Activated CD4-positive, alpha-beta T cell treated with anti-CD3 and anti-CD28 coated beads for 48 hours (primary cell): ENCODE results near the gene UBASH3A.
"Not testable (repeated sequence)": the region's sequence is repeated elsewhere in the genome, so short reads cannot be mapped to it uniquely, and the experiment has no call there.

Experiments used
- DNase-seq: peaks from one replicate; pipeline ENCODE4 v3.0.0-alpha.2; 2020

The UBASH3A gene

DNA sequence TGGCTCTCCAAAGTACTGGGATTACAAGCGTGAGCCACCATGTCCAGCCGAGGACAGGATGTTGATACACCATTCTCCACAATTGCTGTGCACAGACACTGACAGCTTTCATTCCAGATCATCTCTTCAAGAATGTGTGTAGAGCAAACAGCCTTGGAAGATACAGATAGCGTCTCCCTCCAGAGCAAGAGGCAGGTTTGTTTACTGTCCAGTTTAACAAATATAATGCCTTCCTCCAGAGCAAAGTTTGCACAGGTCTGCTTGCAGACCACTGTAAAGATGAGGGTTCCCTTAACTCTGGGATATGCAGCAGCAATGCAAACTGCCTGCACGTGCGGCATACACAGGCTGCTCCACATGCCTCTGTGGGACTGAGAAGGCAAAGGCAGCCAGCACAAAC is 12.4 kb upstream of the UBASH3A start:
- no peak for DNase-seq

DNA sequence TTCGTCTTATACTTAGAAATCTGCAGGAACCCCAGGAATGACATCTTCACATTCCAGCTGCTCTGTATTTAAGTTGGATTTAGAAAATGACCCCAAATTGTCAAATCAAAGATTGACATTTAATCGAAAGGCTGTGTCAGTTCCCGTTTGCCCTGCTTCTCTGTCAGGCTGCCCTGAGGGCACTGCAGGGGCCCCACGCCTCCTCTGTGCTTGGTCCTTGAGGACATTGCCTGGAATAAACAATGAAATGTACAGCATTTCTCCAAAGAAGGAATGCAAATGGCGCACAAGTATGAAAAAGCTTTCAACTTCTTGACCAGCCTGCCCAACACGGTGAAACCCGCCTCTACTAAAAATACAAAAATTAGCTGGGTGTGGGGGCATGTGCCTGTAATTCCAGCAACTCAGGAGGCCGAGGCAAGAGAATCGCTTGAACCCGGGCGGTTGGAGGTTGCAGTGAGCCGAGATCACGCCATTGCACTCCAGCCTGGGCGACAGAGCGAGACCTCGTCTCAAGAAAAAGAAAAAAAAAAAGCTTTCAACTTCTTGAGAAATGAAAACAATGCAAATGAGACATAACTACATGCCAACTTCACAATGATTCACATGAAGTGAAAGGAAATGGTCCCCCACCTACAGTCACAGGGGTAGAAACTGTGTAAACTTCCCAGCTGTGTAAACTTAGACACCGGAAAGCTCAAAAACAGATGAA is 10.8 kb upstream of the UBASH3A start:
- no peak for DNase-seq

DNA sequence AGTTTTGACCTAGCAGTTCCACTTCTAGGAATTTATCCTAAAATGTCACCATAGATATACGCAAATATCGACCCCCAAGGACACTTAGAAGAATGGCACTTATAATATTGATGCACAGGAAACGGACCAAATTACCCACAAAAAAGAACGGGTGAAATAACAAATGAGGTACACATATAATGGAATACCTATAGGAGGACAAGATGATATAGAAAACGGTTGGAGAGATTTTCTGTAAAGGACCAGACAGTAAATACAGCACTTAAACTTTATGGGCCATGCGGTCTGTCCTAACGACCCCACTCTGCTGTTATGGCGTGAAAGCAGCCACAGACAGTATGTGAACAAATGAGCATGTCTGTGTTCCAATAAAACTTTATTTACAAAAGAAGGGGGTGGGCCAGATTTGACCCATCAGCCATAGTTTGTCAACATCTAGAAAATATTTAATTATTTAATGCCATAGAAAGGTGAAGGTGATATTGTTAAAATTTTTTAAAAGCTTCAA is 10.2 kb upstream of the UBASH3A start:
- no peak for DNase-seq

DNA sequence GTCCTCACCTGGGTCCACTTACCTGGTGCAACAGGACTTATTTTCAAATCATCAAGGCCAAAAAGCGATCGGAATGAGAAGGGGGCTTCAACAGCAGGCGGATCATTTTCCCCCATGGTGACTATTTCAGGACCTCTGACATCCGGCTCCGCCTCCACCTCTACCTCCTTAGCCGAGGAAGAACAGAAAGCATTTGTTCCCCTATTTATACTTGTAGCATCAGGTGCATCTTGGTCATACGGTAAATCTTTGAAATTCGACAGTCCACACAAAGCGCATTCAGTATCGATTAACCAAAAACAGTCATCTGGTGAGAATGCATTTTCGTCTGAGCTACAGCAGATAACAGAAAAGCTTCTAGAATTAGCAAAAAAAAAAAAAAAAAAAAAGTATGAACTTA is 8.4 kb upstream of the UBASH3A start:
- no peak for DNase-seq

DNA sequence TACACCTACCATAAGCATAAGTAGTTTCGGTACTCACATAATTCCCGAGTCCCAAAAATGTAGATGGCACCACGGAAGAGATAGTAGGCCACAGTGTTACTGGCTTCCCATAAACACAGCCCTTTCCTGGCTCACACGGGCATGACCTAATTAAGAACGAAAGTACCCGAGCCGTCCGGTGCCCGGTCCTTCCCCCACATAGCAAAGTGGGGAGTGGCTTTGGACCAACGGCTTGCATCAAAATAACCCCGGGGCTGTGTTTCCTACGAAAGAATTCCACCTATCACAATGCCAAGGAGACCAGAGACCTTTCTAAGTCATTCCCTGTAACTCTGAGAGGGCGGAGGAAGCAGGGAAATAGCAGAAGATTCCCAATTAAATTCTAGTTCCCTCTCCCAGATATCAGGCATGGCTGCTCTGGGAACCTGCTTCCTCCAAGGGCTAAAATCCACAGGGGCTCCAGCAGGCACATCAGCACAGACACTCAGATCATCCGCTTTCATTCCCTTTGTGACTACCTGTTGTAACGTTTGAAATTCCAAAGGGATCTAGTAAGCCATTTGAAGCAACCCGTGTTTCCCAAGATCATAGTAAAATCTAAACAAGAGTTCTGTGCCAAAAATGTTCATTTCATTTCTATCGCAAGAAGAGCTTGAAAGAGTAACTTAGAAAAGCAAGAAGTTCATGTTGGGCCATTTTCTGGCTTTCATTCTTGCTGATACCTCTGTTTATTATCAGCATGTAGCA is 7.6 kb upstream of the UBASH3A start, which contains the start of gene TMPRSS3:
Gene TMPRSS3, minus strand, starts transcription at position 148 of the 747 bp plus-strand sequence. CDS start 635 bp downstream, outside the sequence.
- DNase-seq = no peak

DNA sequence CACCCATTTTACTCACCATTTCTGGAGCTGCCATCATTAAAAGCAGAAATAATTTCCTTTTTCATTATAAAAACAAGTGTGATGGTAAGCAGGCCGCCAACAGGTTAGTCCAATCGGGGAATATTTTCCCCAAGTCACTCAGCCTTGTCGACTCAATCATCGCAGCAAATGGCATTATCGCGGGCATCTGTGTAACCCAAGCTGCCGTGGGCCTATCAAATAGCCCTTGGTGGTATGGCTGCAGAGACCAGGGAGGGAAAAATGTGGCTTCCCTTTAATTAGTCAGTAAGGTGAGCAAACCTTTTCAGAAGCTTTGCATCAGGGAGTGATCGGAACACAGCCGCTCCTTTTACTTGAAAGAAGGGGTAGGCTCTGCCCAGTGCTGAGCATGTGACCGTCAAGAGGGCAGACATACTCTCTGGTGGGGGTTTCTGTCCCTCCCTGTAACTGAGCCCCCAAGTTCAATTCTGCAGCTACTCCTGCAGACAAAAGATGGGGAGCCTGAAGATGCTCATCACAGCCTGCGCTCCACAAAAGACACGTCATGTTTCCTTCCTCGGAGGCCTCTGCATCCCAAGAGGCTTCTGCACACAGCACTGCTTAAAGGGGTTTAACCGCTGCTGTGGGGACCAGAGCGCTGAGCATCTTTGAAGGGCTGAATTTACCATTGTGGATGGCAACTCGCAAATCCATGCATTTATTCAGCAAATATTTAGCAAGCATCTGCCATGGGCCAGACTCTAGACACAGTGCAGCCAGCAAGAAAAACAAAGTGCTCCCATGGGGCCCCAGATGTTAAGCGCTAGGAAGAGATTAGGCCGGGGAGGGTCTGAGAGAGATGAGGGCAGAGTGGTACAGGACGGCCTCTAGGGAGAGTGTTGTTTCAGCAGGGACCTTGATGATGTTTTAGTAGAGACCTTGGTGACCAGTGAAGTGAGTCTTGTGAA is 6.6 kb upstream of the UBASH3A start:
- DNase-seq = no peak

DNA sequence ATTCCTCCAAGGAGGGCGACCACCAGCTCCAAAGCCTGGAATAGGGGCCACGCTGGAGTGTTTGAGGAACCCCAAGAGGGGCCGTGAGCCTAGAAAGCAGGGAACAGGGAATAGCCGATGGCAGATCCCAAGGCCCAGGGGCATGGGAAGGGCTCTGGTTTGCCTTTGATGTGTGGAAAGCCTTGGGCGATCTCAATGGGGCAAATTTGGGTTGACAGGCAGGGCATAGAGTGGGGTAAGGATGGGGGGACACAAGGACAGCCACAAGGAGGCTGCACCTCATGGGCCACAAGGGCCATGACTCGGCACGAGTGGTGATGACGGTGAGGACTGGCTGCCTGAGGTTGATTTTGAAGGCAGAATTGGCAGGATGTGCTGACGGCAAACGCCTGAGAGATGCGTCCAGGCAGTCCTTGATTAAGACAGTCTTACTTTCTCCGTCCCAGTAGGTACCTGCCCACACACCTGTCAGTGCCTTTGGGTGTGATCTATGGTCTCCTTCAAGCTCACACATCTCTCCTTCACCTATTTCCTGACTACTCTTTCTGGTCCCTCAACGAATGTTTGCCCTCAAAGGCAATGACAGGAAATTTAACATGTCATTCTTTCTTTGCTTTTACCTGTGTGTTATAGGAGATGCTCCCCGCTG is 5.8 kb upstream of the UBASH3A start:
- no peak for DNase-seq

DNA sequence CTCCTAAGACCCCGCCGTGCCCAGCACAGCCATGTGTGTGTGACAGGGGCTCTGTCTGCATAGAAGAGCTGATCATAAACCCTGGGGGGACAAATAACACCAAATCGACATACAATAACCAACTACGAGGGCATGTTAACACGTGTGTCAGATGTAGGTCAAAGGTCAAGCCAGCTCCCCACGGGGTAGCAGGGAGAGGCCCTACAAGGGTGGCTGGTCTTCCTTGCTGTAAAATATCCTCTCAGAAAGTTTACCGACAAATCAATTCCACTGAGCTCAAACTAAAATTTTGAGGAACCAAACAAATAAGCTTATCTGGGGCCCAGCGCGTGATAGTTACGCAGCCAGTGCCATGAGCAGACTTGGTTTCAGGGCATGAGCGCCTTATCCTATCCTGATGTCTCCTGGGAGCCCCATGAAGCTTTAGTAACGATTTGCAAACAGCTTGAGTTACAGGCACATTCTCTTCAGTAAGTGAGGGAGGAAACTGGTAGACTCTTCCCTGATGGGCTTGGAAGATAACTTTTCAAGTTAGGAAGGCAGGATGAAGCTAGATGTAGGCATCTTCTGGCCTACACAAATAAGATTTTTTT is 5.2 kb upstream of the UBASH3A start:
- no peak for DNase-seq

DNA sequence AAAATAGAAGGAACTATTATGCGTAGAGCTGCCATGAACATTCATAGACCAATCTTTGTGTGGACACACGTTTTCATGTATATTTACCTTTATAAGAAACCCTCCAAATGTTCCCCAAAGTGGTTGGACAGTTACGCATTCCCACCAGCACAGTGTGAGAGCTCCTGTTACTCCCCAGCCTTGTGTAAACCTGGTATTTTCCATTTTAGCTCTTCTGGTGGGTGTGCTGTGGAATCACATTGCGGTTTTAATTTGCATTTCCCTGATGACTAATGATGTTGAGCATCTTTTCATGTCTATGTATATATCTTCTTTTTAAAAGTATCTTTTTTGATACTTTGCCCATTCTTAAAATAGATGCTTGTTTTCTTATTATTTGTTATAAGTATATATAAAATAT is 3.2 kb upstream of the UBASH3A start:
- no peak for DNase-seq

DNA sequence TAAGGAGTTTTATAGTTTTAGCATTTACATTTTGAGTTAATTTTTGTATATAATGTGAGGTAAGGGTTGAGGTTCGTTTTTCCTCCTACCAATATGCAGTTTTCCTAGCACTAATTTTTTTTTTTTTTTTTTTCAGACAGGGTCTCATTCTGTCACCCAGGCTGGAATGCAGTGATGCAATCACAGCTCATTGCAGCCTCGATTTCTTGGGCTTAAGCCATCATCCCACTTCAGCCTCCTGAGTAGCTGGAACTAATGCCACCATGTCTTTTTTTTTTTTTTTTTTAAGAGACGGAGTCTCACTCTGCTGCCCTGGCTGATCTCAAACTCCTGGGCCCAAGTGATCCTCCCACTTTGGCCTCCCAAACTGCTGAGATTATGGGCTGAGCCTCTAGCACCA is 2.5 kb upstream of the UBASH3A start:
- no peak for DNase-seq

DNA sequence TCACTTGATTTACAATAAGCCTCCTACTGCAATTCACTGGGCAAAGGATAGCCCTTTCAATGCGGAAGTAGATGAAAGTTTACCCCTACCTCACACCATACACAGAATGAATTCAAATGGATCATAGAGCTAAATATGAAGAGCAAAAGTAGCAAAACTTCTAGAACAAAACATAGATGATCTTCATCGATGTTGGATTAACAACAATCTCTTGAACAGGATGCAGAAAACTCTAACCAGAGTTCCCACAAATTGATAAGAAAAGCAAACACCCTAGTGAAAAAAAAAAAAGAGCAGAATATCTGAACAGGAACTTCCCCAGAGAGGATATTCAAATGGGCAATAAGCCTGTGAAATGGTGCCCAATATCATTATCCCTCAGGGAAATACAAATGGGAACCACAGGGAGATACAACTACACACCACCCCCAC is 1.9 kb upstream of the UBASH3A start:
- DNase-seq = no peak

DNA sequence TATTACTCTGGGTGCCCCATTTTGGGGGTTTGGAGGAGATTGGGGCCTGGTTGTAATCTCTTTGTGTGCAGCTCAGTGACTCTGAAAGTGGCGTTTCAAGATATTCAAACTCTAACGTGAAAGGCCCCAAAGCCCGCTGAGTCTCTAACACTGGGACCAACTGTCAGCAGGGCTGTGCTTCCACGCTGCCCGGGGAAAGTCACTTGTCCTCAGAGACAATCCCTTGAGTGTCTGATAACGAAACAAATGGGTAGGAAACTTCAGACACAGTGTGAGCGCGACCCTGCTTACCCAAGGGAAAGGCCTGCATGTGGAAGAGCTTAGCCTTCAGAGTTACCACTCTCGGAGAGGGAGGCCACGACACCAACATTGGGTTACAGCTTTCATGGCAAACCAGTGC is 837 bp downstream of the UBASH3A start:
- DNase-seq = no peak

DNA sequence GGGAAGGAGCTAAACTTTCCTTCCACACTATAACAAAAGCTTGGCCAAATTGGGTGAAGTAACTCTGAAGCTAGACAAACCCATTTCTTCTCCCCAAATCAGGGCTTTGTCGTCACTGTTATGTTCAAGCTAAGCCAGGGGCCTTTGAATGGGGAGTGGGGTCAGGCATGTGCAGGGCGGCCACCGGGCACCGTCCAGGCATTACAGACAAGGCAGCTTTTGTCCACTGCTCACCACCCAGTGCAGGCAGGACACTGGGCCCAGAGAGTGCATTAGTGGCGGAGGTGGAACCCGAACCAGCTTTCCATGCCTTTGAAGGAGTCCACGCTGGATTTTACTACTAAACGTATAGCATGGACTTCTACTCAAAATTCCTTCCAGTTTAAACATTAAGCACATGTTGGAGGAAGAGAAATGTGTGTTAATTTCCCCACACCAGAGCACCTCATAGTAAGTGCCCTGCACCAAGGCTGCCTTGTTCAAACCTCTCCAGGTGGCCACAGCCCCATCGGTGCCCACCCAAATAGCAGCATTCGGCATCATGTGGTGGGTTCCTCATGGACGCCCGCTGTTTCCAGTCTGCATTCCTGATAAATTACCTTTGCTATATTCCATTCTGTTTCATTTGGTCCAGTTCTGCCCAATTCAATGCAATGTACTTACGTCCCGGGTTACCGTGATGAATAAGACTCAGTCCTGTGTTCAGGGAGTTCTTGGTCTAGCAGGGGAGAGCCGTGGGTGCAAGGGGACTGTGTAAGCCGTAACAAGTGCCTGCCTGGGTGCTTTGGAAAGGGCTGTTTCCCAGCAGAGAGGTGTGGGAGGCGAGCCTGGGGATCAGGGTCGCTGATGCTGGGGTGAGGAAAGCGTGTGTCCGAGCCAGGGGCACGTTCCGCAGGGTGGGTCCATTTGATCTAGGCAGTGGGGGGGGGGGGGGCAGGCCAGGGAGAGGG is 1.6 kb downstream of the UBASH3A start:
- DNase-seq = no peak

DNA sequence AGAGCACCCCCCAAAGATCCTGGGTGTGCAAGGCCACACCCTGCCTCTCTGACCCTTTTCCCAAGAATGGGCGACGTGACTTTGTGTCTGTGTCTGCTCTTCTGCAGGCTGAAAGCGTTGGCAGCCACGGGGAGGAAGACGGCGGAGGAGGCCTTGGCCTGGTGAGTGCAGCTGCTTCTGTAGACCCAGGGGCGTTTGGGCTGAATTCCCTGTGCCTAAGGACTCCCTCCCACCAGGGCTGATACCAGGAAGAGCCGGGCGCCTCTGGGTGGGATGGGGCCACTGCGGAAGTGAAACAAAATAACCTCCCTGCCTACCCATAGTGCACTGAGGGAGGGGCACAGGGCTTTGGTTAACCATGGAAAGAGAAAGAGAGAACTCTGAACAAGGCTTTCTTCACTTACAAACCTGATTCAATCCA is 2.5 kb downstream of the UBASH3A start:
- DNase-seq = peak; percentile 69

DNA sequence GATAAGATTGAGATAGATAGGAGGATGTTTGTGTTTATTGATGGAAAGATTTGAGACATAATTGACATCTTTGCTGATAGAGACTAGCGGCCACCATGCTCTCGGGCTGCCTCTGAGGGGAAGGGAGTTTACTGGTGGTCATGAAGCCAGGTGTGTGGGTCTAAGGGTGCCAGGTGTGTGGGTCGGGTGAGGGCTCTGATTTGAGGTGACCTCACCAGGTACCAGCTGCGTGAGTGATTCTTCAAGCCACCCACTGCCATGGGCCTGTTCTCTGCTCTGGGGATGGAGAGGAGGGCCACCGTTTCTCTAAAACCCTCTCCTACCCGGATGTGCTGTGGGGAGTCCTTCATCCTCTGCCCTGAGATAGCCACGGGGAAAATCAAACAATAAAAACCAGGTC is 3.2 kb downstream of the UBASH3A start:
- DNase-seq = no peak

DNA sequence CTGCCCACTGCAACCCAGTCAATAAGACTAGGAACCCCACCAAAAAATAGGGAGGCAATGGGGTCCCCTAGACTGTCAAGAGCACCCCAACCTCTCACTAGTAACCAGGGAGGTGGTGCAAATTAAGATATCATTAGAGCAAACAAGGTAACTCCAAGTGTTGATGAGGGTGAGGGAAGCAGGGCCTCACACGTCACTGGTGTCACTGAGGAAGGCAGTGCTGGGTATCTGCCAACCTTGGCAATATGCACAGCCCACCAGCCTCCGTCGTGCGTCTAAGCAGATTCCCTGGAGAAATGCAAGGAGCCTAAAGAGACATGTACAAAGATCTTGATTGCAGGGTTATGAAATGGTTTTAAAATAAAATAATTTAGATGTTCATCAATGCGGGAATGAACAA is 3.8 kb downstream of the UBASH3A start:
- no peak for DNase-seq

DNA sequence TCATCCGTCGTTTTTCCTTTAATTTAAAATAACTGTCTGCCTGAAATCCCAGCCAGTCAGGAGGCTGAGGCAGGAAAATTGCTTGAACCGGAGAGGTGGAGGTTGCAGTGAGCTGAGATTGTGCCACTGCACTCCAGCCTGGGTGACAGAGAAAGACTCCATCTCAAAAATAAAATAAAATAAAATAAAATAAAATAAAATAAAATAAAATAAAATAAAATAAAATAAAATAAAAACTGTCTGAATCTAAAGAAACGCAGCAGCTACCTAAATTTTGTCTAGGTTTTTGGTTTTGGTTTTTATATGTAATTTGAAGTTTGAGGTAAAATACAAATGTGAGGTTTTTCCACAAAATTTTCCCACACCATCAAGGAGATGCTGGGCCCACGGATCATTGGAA is 5.0 kb downstream of the UBASH3A start:
- DNase-seq = not testable (repeated sequence)

DNA sequence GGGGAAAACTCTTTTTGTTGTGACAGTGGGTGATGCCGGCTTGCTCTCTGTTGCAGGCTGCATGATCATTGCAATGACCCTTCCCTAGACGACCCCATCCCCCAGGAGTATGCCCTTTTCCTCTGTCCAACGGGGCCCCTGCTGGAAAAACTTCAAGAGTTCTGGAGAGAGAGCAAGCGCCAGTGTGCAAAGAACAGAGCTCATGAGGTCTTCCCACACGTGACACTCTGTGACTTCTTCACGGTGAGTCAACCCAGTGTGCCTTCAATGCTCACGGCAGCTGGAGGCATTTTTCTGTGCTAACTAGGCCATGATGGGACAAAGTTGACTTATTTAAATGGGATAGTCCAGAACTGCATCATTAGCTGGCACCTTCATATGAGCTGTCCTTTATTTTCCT is 5.7 kb downstream of the UBASH3A start:
- DNase-seq = no peak

DNA sequence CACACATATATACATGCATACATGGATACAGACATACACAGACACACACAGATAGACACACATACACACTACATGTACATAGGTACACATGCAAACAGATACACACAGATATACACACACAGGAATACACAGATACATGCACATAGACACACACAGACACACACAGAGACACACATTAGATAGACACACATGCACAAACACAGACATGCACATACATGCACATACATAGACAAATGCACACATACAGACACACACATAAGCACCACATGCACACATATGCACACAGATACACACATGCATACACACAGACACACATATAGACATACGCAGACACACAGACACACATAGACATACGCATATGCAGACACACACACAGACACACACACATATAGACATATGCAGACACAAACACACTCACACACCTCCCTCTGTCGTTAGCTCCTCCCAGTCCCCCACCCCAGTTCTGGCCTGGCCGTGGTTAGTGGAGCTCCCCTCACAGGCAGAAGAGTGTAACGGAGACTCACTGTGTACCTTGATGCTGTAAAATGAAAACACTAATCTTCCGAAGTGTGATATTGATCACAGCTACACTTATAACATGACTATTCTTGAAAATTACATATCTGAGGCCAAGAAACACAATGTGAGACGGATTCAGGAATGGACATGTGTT is 7.6 kb downstream of the UBASH3A start:
- peak; percentile 64 for DNase-seq

DNA sequence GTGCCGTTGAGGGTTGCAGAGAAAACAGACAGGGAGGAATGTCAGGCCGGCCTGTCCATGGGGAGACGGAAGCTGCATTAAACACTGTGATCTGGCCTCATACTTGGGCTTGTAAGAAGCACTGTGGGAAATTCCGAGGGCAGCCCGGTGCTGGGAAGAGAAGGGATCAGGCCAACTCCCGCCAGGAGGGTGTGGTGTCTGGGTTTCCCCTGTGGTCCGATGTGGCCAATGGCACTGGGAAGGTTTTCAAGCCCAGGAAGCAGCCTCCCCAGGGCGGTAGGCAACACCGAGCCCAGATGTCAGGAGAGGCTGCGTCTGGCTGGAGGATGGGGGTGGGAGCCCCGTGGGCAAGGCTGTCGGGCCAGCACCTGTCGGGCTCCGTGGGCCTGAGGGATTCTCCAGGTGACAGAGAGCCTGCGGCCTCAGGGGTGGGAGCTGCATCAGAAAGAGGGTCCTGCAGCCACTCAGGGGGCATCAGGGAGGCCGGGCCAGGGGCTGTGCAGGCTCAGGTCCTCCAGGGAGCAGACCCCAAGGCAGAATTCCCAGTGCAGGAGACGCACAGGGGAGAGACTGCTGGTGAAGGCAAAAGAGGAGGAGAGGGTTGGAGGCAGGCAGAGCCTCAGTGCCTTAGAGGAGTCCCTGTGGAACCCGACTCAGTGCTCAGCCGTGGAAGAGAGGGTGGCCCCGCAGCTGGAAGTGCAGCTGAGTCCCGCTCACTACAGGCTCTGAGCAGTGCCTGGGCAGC is 8.4 kb downstream of the UBASH3A start:
- DNase-seq = no peak
